Panc1 (cell line): Measurements from ENCODE around the gene RHBDF1. TPM values are rescaled to one million over a fixed set of nuclear protein-coding genes. Genes with fewer than 3 reads are reported as not detected.

Source experiments
- ATAC-seq: fragments of 200-7000 bp; cut with Tn5 transposase; 2 replicates; pipeline ENCODE4 v1.9.1; 2020; ENCODE audit warnings: mild to moderate bottlenecking, moderate library complexity
- BruUV-seq: library from RNA; stranded (reverse); fragments of 400-500 nt; replicated peaks from 2 replicates; lab custom pipeline; 2021; lab: Mats Ljungman, UMichigan
- CTCF ChIA-PET: fragments of 300-600 bp; sonication (Branson Sonifier 250); formaldehyde crosslinking; loops from one replicate; lab custom pipeline; 2022; ENCODE audit warnings: antibody characterized with exemption; lab: Charles Lee
- POLR2A ChIA-PET: fragments of 300-600 bp; sonication (Branson Sonifier 250); formaldehyde crosslinking; loops from one replicate; lab custom pipeline; 2022; ENCODE audit warnings: antibody characterized with exemption; lab: Charles Lee
- DNase-seq: peaks from one replicate; pipeline ENCODE4 v3.0.0-alpha.2; 2010; ENCODE audit warnings: low read depth, low spot score
- H3K27ac ChIP-seq: 2 replicates; pipeline ENCODE4 v1.5.1; 2011; ENCODE audit warnings: mild to moderate bottlenecking, low read length, inconsistent platforms
- H3K27me3 ChIP-seq: fragments of 200-500 bp; sonication (Bioruptor generic); 2 replicates; pipeline ENCODE4 v1.6.0; 2014; ENCODE audit warnings: low read length, inconsistent platforms; ENCODE audit not compliant: control insufficient read depth, insufficient read depth
- H3K36me3 ChIP-seq: fragments of 200-500 bp; sonication (Bioruptor generic); 2 replicates; pipeline ENCODE4 v1.5.1; 2014; ENCODE audit warnings: inconsistent platforms, mild to moderate bottlenecking, low read length, moderate library complexity; ENCODE audit not compliant: control insufficient read depth, insufficient read depth
- H3K4me1 ChIP-seq: 2 replicates; pipeline ENCODE4 v1.5.1; 2011; ENCODE audit warnings: inconsistent platforms, mild to moderate bottlenecking, low read length, moderate library complexity; ENCODE audit not compliant: control insufficient read depth, insufficient read depth
- H3K4me3 ChIP-seq, 2 experiments: 2 replicates each; pipeline ENCODE4 v1.5.1; 2011 to 2012; ENCODE audit warnings: low read depth in 2 of 2, low read length in 2 of 2, mild to moderate bottlenecking in 2 of 2, inconsistent platforms in 1 of 2, moderate library complexity in 1 of 2
- H3K9me3 ChIP-seq: fragments of 200-500 bp; sonication (Bioruptor generic); 2 replicates; pipeline ENCODE4 v1.5.1; 2014; ENCODE audit warnings: low read depth, mild to moderate bottlenecking, inconsistent platforms, low read length, moderate library complexity; ENCODE audit not compliant: control insufficient read depth, insufficient read depth
- CTCF ChIP-seq: fragments of 450-650 bp; IDR thresholded peaks from 2 replicates; pipeline ENCODE4 v1.5.1; 2017; ENCODE audit warnings: mild to moderate bottlenecking
- POLR2AphosphoS5 ChIP-seq: IDR thresholded peaks from 2 replicates; pipeline ENCODE4 v1.6.1; 2012; ENCODE audit warnings: mild to moderate bottlenecking, low read depth, low read length, moderate library complexity
- REST ChIP-seq, 2 experiments: IDR thresholded peaks; 2 replicates each; pipeline ENCODE4 v1.6.1; 2011 to 2012; ENCODE audit warnings: low read depth in 2 of 2, control low read depth in 1 of 2, low read length in 1 of 2, mild to moderate bottlenecking in 1 of 2, moderate library complexity in 1 of 2; ENCODE audit not compliant: insufficient read depth in 1 of 2
- SIN3A ChIP-seq: IDR thresholded peaks from 2 replicates; pipeline ENCODE4 v1.6.1; 2012; ENCODE audit warnings: low read depth, mild to moderate bottlenecking, low read length, moderate library complexity, borderline replicate concordance; ENCODE audit not compliant: insufficient read depth
- TCF7L2 ChIP-seq: IDR thresholded peaks from 2 replicates; pipeline ENCODE4 v1.6.1; 2011; ENCODE audit warnings: mild to moderate bottlenecking, low read depth, low read length, inconsistent platforms
- in situ Hi-C: cut with HindIII; loops from 2 replicates; pipeline ENCODE4 v1.10.0; 2016; ENCODE audit warnings: low sequenced_read_pairs, low pct_unique_long_range_greater_than_20kb
- intact Hi-C: fragments of 100-400 bp; cut with micrococcal nuclease; formaldehyde crosslinking; loops from one replicate; pipeline ENCODE4 v1.10.0; 2022; ENCODE audit not compliant: unreplicated experiment
- total RNA-seq: library from RNA; stranded (reverse); gene quantifications from one replicate; pipeline ENCODE4 v1.2.1, GENCODE V29; 2021; ENCODE audit not compliant: unreplicated experiment

Gene RHBDF1
- total RNA-seq, 1 experiment from 2014 or later = 41.7 TPM

GRCh38 chr16:105521-105920, 33.1 kb upstream of the RHBDF1 start:
- ChIA-PET POLR2A (no interaction called here), CTCF (interaction anchor here (0.6 to 1.0 kb wide), 2 partner anchors 75 to 87 kb away, joined by 3 to 10 read pairs; partner anchors contain the start of gene HBQ1)
- intact Hi-C loops = no loop called here
- H3K4me3 ChIP-seq = no peak overlapping the region
- TF ChIP-seq POLR2AphosphoS5 (no peak), TCF7L2 (no peak), REST (IDR thresholded peaks at IDR 0.05; ENCODE audit: insufficient read depth in 1 of 2, low read depth in 2 of 2, low read length in 1 of 2) (no peak), CTCF (no peak), SIN3A (no peak)
- DNase-seq = no peak
- H3K27me3 ChIP-seq = no peaks in the 10 kb centered on the region
- no peaks in the 10 kb centered on the region for H3K4me1 ChIP-seq
- 0 out of 2 replicates have a peak, but pooled peaks cover 2% of the 10 kb centered on the region for H3K36me3 ChIP-seq
- ATAC-seq = no peak
- H3K27ac ChIP-seq = no peak overlapping the region
- in situ Hi-C loops = no loop called here
- H3K9me3 ChIP-seq = no peaks in the 10 kb centered on the region
- no TSS peak for BruUV-seq

- H3K4me3 ChIP-seq = no peak overlapping the region
- H3K36me3 ChIP-seq = 0 out of 2 replicates have a peak, but pooled peaks cover 2% of the 10 kb centered on the region
- ChIA-PET POLR2A (no interaction called here), CTCF (interaction anchor here (1.0 kb wide), 1 partner anchor 76 kb away, joined by 3 read pairs; the partner anchor contains the start of gene HBQ1)
- no peak overlapping the region for H3K27ac ChIP-seq
- H3K27me3 ChIP-seq = no peaks in the 10 kb centered on the region
- no TSS peak for BruUV-seq
- H3K9me3 ChIP-seq = no peaks in the 10 kb centered on the region
- ATAC-seq = no peak
- DNase-seq = no peak
- intact Hi-C loops (no loop called here), in situ Hi-C loops (no loop called here)
- TF ChIP-seq CTCF (no peak), POLR2AphosphoS5 (no peak), TCF7L2 (no peak), REST (IDR thresholded peaks at IDR 0.05; ENCODE audit: insufficient read depth in 1 of 2, low read depth in 2 of 2, low read length in 1 of 2) (no peak), SIN3A (no peak)
- no peaks in the 10 kb centered on the region for H3K4me1 ChIP-seq
Measured at GRCh38 chr16:104928-105327, 32.5 kb upstream of the RHBDF1 start.
